HEK293 (cell line): ENCODE data around the gene RAB21.

Experiments used
- CTCF ChIP-seq: fragments of 450-650 bp; formaldehyde crosslinking; IDR thresholded peaks from 2 replicates; pipeline ENCODE4 v1.5.1; 2016; ENCODE audit warnings: missing biosample characterization, missing genetic modification characterization
- GLIS2 ChIP-seq: fragments of 450-650 bp; formaldehyde crosslinking; IDR thresholded peaks from 2 replicates; pipeline ENCODE4 v1.5.1; 2016; ENCODE audit warnings: missing biosample characterization, missing genetic modification characterization
- REST ChIP-seq: fragments of 450-650 bp; formaldehyde crosslinking; IDR thresholded peaks from 2 replicates; pipeline ENCODE4 v1.5.1; 2016; ENCODE audit warnings: missing biosample characterization, missing genetic modification characterization
- YY1 ChIP-seq: fragments of 450-650 bp; formaldehyde crosslinking; IDR thresholded peaks from 2 replicates; pipeline ENCODE4 v1.5.1; 2018; ENCODE audit warnings: missing biosample characterization, missing genetic modification characterization
- ZBTB11 ChIP-seq: fragments of 450-650 bp; formaldehyde crosslinking; conservative IDR thresholded peaks from 2 replicates; pipeline ENCODE4 v1.5.1; 2016; ENCODE audit warnings: low read depth, missing biosample characterization, missing genetic modification characterization
- ZBTB49 ChIP-seq: fragments of 450-650 bp; formaldehyde crosslinking; IDR thresholded peaks from 2 replicates; pipeline ENCODE4 v1.5.1; 2016; ENCODE audit warnings: missing biosample characterization, missing genetic modification characterization, low read depth
- ZBTB7A ChIP-seq: fragments of 450-650 bp; formaldehyde crosslinking; IDR thresholded peaks from 2 replicates; pipeline ENCODE4 v1.5.1; 2016; ENCODE audit warnings: low read depth, missing biosample characterization, missing genetic modification characterization
- ZFP69B ChIP-seq: fragments of 450-650 bp; formaldehyde crosslinking; IDR thresholded peaks from 2 replicates; pipeline ENCODE4 v1.5.1; 2016; ENCODE audit warnings: missing biosample characterization, missing genetic modification characterization
- ZNF132 ChIP-seq: fragments of 450-650 bp; formaldehyde crosslinking; IDR thresholded peaks from 2 replicates; pipeline ENCODE4 v1.5.1; 2017; ENCODE audit warnings: missing biosample characterization, missing genetic modification characterization, borderline replicate concordance
- ZNF24 ChIP-seq: fragments of 450-650 bp; formaldehyde crosslinking; IDR thresholded peaks from 2 replicates; pipeline ENCODE4 v1.5.1; 2016; ENCODE audit warnings: missing biosample characterization, missing genetic modification characterization
- ZNF37A ChIP-seq: fragments of 450-650 bp; IDR thresholded peaks from 2 replicates; pipeline ENCODE4 v1.5.1; 2018; ENCODE audit warnings: missing biosample characterization, missing genetic modification characterization
- ZNF473 ChIP-seq: fragments of 450-650 bp; formaldehyde crosslinking; IDR thresholded peaks from 2 replicates; pipeline ENCODE4 v1.5.1; 2017; ENCODE audit warnings: missing biosample characterization, missing genetic modification characterization

- TF ChIP-seq ZNF37A (tag by site-specific recombination) (no peak), ZBTB7A (tag by site-specific recombination) (no peak), CTCF (tag by site-specific recombination) (no peak), YY1 (no peak), GLIS2 (tag by site-specific recombination) (no peak), ZBTB11 (tag by site-specific recombination) (no peak), REST (tag by site-specific recombination) (no peak), ZBTB49 (tag by site-specific recombination) (no peak), ZNF473 (no peak), ZNF24 (tag by site-specific recombination) (no peak), ZFP69B (tag by site-specific recombination) (no peak), ZNF132 (no peak)
Observed at GRCh38 chr12:71795901-71796300, 41.2 kb downstream of the RAB21 start.
